Activated CD8-positive, alpha-beta memory T cell treated with anti-CD3 and anti-CD28 coated beads for 48 hours (primary cell): ENCODE measurements around the gene ALX1.

Experiments
- DNase-seq, 3 experiments: peaks; one replicate each; pipeline ENCODE4 v3.0.0-alpha.2; 2020; ENCODE audit warnings: low read depth in 2 of 3, low spot score in 2 of 3

Gene ALX1

GRCh38 chr12:85280165-85280983 lies at the start of gene ALX1:
Gene ALX1 (plus strand): TSS chr12:85280220. CDS start chr12:85280262, 42 bp downstream.
- DNase-seq: no peak

DNA sequence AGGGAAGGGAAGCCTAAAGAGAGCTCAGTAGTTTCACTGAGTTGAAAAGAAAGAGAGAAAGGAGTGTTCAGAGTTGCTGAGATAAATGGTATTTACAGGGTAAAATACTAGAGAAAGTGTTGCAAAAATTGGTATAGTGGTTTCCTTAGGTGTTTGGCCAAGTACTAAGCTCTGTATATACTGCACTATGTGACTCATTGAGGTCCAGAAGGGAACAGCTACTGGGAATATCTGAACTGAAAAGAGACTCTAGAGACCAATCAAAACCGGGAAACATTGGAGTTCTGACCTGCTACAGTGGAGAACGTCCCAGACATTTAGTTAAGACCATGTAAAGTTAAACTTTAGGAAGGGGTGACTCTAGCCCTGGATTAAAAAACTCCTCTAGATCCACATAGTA lies 42.7 kb upstream of the ALX1 start:
- no peak for DNase-seq

DNA sequence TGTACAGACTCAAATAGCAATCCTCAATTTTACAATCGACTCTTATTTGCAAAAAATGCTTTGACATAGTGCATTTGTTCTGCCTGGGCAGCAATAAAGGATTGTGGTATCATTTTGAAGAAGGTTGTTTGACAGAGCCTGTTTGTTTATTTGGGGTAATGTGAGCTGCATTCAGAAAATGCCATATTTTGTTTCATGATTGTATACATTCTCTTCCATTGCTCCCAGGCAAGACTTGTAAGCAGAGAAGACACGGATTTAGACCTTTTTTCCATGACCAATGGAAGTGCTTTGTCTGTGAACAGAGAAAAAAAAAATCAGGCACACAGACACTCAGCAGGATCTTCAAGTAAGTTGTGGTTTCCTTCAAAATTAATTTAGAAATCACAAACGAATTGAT lies 35.5 kb upstream of the ALX1 start:
- DNase-seq: no peak

GRCh38 chr12:85253853-85254252 lies 26.2 kb upstream of the ALX1 start:
- no peak for DNase-seq

DNA sequence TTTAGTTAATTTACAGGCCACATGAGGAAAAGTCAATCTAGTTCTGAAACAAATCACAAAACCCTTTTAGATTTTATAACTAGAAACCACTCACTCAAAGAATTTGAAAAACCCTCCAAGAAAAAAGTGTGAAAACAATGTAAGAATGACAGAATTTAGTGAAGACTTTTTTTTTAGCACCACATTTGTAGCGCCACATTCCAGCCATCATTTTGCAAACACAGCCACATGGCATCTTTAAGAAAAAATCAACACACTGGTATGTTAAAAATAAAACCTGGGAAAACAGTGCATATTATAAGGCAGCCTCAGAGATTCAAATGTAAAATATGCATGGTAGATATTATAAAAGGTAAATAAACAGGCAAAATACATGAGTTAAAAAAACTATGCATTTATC lies 22.3 kb upstream of the ALX1 start:
- DNase-seq: no peak

DNA sequence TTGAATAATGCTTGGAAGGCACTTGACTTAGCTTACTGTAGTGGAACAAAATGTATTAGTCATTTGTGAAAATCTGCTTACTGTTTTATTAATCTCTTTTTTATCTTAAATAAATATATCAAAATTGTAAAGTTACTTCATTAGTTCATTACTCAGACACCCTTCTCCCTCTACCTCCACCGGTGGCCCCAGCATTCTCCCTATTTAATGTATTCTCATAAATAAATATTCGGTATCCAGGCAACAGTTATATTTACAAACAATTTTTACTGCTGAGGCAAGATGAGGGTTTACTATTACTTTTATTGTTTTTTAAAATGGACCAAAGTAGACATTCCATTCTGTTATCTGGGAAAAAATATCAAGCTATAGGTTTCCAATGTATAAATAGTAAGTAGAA lies 19.6 kb upstream of the ALX1 start:
- DNase-seq: no peak

DNA sequence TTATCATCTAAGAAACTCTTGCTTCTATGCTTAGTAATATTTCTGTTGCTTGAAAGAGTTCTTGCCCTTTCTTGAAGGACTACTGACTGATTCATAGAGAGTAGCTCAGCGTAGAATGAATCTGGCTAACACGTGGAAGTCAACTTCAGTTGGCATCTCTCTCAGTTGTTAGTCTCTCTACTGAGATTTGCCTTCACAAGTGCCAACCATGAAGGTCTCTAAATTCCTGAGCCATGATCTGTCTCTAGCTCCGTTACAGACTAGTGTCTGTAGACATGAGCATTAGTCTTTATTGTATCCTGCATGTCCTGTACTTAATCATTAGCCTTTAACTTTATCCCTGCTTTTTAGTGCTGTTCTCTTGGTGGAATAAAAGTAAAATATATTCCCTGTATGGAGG lies 19.1 kb upstream of the ALX1 start:
- no peak for DNase-seq

DNA sequence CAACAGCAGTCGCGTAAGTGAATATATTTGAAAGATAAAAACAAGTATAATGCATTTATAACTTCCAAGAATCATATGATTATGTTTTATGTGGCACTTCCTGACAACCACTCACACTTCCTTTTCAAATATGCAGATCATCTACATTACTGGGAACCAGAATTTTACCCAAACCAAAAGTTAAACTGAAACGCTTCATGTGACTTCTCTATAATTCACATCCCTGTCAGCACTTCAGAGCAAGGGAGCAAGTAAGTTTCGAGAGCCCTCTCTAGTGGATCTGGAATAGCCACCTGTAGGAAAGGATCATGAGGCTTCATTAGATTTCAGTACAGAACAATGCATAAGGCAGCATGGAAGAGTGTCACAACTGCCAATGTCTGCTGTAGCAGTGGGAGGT lies 13.7 kb upstream of the ALX1 start:
- DNase-seq: no peak

- no peak for DNase-seq
Observed at GRCh38 chr12:85273381-85274314, 6.4 kb upstream of the ALX1 start.

- no peak for DNase-seq
Observed at GRCh38 chr12:85274315-85274651, 5.7 kb upstream of the ALX1 start.

GRCh38 chr12:85275374-85275773 lies 4.6 kb upstream of the ALX1 start:
- DNase-seq: no peak

DNA sequence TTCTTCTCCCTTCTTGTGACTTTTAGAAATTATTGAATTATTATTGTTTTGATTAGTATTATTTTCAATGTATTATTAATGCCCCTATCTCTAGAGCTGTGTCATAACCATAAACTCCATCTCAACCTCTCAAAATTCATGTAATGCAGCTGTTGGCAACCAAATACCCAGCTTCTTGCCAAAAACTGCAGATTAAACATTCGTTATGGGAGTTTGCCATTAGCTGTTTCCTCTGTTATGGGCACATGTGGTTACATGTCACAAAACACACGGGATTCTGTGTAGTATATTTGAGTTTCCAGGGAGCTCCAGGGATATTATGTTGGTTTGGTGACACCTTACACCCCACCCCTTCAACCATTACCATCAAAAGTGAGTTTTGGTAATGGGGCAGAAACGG lies 2.8 kb upstream of the ALX1 start:
- no peak for DNase-seq

DNA sequence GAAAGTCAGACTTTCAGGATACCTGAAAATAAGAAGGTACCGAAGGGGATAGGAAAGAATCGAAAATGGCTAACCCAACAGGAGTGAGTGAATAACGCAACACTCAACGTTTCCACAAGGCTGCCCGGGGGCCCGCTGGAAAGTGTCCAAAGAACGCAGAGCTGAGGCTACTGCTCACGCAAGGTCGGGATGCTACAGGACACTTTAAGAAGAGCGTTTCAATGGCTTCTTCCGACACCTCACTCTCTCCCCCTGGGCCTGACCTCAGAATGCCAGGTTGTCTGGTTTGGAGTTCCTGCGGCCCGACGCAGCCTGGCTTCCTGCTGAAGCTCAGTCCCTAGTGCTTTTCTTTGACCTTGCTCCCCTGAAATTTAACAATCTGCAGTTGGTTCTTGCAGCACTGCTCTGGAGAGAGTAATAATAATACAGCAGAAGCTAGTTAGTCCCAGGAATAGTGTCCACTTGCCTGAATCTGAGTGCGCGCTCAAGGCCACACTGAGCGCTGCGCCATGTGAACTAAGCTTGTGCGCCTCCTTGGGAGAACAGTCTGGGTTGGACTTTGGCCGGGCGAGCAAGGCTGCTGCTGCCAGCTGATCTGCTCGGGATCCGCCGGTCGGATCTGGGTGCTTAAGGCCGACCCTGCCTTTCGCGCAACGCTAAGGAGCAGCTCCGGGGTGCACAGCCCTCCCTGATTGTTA lies 2.0 kb upstream of the ALX1 start:
- DNase-seq: no peak

DNA sequence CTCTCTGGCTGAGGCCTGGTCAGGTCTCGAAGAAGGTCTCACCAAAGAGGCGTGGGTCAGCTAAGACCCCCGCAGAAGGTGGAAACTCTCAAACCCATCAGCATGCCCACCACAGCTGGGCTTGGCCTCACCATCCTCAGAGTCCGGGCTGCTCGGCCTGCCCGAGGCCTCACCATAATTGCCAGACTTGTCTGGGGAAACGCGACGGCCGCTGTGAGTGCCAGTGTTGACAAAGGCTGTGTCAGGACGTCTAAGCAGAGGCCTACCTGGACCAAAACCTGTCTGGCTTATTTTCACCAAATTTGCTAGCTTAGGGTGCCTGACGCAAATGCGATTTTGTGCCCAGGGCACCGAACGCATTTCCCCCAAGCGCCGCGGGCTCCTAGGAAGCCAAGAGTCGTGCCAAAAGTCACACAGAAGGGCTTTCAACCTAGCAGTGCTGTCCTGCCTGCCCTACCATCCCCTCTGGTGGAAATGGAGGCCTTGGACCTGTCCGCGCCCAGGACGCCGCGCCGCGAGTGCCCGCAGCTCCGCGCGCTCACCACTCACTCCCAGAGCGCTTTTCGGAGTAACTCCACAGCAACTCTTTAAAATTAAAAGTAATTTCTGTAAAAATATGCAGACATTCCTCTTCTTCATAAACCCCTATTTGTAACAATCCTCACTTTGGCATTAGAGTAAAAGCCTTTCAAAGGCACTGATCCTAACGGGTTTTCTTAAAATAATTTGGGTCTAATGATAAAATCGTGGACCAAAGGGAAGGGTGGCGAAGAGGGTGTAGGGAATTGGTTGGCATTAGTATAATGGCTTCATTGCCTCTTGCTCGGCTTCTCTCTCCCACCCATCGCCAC lies 1.2 kb upstream of the ALX1 start:
- DNase-seq: no peak

DNA sequence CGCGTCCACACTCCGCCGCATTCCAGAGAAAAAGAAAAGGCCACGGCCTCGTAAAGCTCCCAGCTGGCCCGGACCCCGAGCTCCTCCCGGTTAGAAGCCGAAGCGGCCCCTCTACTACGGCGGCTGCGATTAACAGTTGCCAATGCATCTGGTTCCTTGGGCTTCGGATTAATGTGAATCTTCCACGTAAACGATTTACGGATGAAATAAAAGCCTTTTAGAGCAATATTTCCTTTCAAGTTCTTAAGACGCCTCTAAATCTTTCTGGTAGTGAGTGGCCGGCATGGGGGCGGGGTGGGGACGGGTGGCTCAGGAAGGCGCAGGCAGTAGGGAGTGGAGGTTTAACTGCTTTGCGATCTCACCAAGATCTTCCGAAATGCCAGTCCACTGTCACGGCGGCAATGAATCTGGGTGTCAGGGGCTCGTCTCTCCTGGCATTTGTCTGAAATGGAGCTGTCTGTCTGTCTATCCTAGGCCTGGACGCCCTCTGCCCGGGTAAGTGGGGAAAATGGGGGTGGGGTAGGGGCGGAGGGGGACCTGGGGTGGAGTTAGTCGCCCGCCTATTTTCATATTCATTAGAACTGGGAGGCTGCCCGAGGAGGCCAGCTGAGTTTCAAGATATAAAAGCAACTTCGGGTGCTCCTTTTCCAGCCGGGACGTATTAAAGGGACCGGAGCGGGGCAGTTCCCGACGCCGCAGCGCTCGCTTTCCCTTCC lies 413 bp upstream of the ALX1 start:
- no peak for DNase-seq

DNA sequence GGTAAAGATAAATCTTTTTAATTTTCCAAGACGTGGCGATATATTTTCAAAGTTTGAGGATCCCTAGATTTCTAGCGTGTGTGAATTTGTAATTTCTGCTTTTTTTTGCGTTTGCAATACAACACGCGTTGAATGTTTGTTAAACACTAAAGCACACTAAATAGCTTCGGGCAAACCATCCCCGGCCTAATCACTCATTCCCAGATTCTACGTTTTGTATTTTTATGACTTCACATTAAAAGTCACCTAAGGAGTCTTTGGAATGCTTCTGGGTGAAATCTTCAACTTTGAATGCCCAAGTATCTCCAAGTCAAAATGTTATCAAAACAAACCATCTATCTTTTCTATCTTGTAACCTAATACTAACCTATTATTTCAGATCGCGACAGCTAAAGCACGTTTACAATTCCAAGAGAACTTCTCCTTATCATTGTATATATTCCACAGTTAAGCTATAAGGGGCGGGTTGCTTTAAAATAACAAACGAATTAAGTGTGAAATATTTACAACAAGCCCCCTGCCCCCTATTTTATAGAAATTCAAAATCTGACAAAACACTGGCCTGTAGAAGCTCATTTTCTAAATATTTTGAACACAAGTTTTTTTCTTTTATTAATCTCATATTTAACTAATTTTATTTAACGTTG lies 1.1 kb downstream of the ALX1 start:
- DNase-seq: no peak

GRCh38 chr12:85281636-85282312 lies 1.8 kb downstream of the ALX1 start:
- DNase-seq: no peak

- no peak for DNase-seq
Observed at GRCh38 chr12:85283560-85283959, 3.5 kb downstream of the ALX1 start.

DNA sequence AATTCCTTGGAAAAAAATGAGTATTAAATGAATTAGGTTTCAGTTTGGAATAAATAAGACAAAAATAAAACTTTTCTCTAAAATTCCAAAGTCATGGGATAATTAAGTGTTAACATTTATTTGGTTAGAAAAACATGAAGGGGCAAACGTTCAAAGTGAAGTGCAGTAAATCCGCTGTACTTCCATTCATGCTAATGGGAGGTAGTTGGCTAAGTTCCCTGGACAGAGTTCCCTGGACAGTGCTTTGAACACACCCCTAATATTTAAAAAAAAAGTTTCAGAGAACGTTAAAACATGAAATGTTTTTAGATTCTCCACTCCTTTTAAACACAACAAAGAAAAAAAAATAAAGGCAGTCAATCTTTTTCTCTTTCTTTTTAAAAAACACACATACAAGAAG lies 16.3 kb downstream of the ALX1 start:
- no peak for DNase-seq
